Spleen (tissue), 7 donors: Measurements from ENCODE around the gene KANSL1.

Source experiments
- POLR2A ChIP-seq, 3 donors: fragments of 450-650 bp; IDR thresholded peaks; one replicate each; pipeline ENCODE4 v1.5.1; 2017; ENCODE audit warnings: antibody characterized with exemption in 3 of 3, mild to moderate bottlenecking in 1 of 3
- TF ChIP-seq, protein P1 (sequence below), 11 experiments: fragments of 200-600 bp in 7 of 11; fragments of 450-650 bp in 4 of 11; sonication (generic) in 4 of 11; IDR thresholded peaks in 8 of 11; conservative IDR thresholded peaks in 3 of 11; 1 replicate in 7 of 11; 2 replicates in 4 of 11; pipeline versions ENCODE4 v1.4.0 to v1.8.0; 2016 to 2021; ENCODE audit warnings: antibody characterized with exemption in 11 of 11, inconsistent platforms in 4 of 11, mild to moderate bottlenecking in 1 of 11
- donor health status: DM: no; HTN: no; CAD: no; lungs with moderate emphysema.
- donor health status: DM: no; HTN: no; CAD: no.
- donor health status: DM: no; HTN: no; CAD: no.

DNA sequence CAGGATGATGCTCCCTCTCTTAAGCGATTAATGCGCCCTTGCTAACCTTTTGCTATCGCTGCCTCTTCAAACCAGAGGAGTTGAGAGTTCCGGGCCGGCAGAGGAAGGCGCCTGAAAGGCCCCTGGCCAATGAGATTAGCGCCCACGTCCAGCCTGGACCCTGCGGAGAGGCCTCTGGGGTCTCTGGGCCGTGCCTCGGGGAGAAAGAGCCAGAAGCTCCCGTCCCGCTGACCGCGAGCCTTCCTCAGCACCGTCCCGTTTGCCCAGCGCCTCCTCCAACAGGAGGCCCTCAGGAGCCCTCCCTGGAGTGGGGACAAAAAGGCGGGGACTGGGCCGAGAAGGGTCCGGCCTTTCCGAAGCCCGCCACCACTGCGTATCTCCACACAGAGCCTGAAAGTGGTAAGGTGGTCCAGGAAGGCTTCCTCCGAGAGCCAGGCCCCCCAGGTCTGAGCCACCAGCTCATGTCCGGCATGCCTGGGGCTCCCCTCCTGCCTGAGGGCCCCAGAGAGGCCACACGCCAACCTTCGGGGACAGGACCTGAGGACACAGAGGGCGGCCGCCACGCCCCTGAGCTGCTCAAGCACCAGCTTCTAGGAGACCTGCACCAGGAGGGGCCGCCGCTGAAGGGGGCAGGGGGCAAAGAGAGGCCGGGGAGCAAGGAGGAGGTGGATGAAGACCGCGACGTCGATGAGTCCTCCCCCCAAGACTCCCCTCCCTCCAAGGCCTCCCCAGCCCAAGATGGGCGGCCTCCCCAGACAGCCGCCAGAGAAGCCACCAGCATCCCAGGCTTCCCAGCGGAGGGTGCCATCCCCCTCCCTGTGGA is 210.2 kb downstream of the KANSL1 start:
- TF ChIP-seq, protein P1, sequence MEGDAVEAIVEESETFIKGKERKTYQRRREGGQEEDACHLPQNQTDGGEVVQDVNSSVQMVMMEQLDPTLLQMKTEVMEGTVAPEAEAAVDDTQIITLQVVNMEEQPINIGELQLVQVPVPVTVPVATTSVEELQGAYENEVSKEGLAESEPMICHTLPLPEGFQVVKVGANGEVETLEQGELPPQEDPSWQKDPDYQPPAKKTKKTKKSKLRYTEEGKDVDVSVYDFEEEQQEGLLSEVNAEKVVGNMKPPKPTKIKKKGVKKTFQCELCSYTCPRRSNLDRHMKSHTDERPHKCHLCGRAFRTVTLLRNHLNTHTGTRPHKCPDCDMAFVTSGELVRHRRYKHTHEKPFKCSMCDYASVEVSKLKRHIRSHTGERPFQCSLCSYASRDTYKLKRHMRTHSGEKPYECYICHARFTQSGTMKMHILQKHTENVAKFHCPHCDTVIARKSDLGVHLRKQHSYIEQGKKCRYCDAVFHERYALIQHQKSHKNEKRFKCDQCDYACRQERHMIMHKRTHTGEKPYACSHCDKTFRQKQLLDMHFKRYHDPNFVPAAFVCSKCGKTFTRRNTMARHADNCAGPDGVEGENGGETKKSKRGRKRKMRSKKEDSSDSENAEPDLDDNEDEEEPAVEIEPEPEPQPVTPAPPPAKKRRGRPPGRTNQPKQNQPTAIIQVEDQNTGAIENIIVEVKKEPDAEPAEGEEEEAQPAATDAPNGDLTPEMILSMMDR (IDR thresholded peaks at IDR 0.05 in 8 of 11, conservative IDR thresholded peaks at IDR 0.05 in 3 of 11): no peak
- TF ChIP-seq POLR2A (IDR thresholded peaks at IDR 0.05): no peak
